Measurements from ENCODE around the gene BRD4.

The BRD4 gene

GRCh38 chr19:15199661-15200552, 132.4 kb downstream of the BRD4 start:
- H3K4me3 ChIP-seq (ENCODE audit: low read depth, low read length): peak overlapping the region; percentile 70
- TF ChIP-seq CTCF (IDR thresholded peaks at IDR 0.05; ENCODE audit: low read depth, low read length): no peak

GRCh38 chr19:15198951-15199660, 133.2 kb downstream of the BRD4 start:
- TF ChIP-seq CTCF (IDR thresholded peaks at IDR 0.05; ENCODE audit: low read depth, low read length): no peak
- no peak overlapping the region; the same call in 1 of the 2 replicates for H3K4me3 ChIP-seq (ENCODE audit: low read depth, low read length)

- TF ChIP-seq CTCF (IDR thresholded peaks at IDR 0.05; ENCODE audit: low read depth, low read length): no peak
- no peak overlapping the region for H3K4me3 ChIP-seq (ENCODE audit: low read depth, low read length)
Measured at GRCh38 chr19:15197942-15198341, 134.4 kb downstream of the BRD4 start.

DNA sequence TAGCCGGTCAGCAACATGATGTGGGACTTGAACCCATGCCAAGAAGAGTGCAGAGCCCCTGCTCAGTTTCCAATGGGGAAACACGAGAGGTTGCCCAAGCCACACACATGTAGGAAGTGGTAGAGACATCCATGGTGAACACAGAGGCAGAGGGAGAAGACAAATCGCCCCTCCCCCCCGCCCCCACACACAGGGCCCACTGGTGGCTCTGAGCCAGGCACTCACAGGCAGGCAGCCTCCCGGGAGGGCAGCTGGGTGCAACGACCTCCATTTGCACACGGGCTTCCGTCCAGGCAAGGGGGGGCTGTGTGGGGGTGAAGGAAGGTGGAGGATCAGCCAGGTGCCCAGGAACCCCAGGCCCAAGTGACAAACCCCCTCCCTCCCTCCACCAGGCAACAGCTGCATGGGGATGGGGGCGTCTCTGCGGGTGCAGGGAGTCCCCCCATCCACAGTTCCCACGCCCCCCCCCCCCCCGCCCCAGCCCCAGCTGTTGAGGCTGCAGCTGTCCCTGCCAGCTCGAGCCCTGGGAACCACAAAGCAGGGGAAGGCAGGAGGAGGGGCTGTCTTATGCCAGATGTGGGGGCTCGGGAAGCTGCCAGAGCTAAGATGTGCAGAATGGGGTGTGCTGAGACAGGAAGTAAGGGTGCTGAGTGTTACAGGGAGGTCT, 134.9 kb downstream of the BRD4 start:
- no peak for TF ChIP-seq CTCF (IDR thresholded peaks at IDR 0.05; ENCODE audit: low read depth, low read length)
- H3K4me3 ChIP-seq (ENCODE audit: low read depth, low read length): no peak overlapping the region

GRCh38 chr19:15196360-15197005, 135.9 kb downstream of the BRD4 start:
- no peak overlapping the region for H3K4me3 ChIP-seq (ENCODE audit: low read depth, low read length)
- TF ChIP-seq CTCF (IDR thresholded peaks at IDR 0.05; ENCODE audit: low read depth, low read length): no peak

- no peak for TF ChIP-seq CTCF (IDR thresholded peaks at IDR 0.05; ENCODE audit: low read depth, low read length)
- peak overlapping the region; percentile 30; the same call in 1 of the 2 replicates for H3K4me3 ChIP-seq (ENCODE audit: low read depth, low read length)
Measured at GRCh38 chr19:15195371-15196334, 136.7 kb downstream of the BRD4 start.

All from WI38 (cell line).